Hematopoietic multipotent progenitor cell treated with erythropoietin and hydrocortisone succinate and interleukin-3 and kit ligand, for 15 days (in vitro differentiated cells): ENCODE results near the gene BCOR.

Experiments
- DNase-seq: peaks from one replicate; pipeline ENCODE4 v3.0.0-alpha.2; 2015; ENCODE audit warnings: low spot score

Gene BCOR

GRCh38 chrX:40063555-40063954 is 34.2 kb downstream of the BCOR start:
- no peak for DNase-seq

GRCh38 chrX:40062525-40063155 is 35.1 kb downstream of the BCOR start:
- no peak for DNase-seq

GRCh38 chrX:40061871-40062524 is 35.8 kb downstream of the BCOR start:
- no peak for DNase-seq

- no peak for DNase-seq
Observed at GRCh38 chrX:40061005-40061404, 36.8 kb downstream of the BCOR start.

GRCh38 chrX:40060356-40060845 is 37.4 kb downstream of the BCOR start:
- DNase-seq = no peak

- DNase-seq = no peak
Observed at GRCh38 chrX:40058719-40059118, 39.0 kb downstream of the BCOR start.

GRCh38 chrX:40057405-40057804 is 40.4 kb downstream of the BCOR start:
- DNase-seq = no peak

GRCh38 chrX:40056420-40056819 is 41.3 kb downstream of the BCOR start:
- no peak for DNase-seq

- no peak for DNase-seq
Observed at GRCh38 chrX:40055495-40055894, 42.3 kb downstream of the BCOR start.

- DNase-seq = no peak
Observed at GRCh38 chrX:40054793-40055192, 43.0 kb downstream of the BCOR start.

GRCh38 chrX:40050532-40050931 is 47.2 kb downstream of the BCOR start:
- no peak for DNase-seq

GRCh38 chrX:40049084-40049641 is 48.6 kb downstream of the BCOR start:
- DNase-seq = no peak

- DNase-seq = no peak
Observed at GRCh38 chrX:40047485-40047884, 50.3 kb downstream of the BCOR start.

- DNase-seq = peak; percentile 32
Observed at GRCh38 chrX:40043895-40044294, 53.9 kb downstream of the BCOR start.

GRCh38 chrX:40041915-40042314 is 55.8 kb downstream of the BCOR start:
- DNase-seq = no peak

GRCh38 chrX:40040686-40041461 is 56.9 kb downstream of the BCOR start:
- no peak for DNase-seq

GRCh38 chrX:40039887-40040286 is 57.9 kb downstream of the BCOR start:
- no peak for DNase-seq

GRCh38 chrX:40037367-40037766 is 60.4 kb downstream of the BCOR start:
- DNase-seq = no peak

GRCh38 chrX:40035726-40036125 is 62.0 kb downstream of the BCOR start:
- no peak for DNase-seq

- no peak for DNase-seq
Observed at GRCh38 chrX:40031911-40032310, 65.8 kb downstream of the BCOR start.

- no peak for DNase-seq
Observed at GRCh38 chrX:40030205-40030604, 67.6 kb downstream of the BCOR start.

GRCh38 chrX:40022421-40022820 is 75.3 kb downstream of the BCOR start:
- DNase-seq = no peak

- no peak for DNase-seq
Observed at GRCh38 chrX:40021647-40022046, 76.1 kb downstream of the BCOR start.
